Lower leg skin (tissue), 3 donors: ENCODE measurements around the gene CCDC188.

Experiments used
- CTCF ChIP-seq, 3 donors: fragments of 450-650 bp; IDR thresholded peaks; one replicate each; pipeline ENCODE4 v1.5.1; 2016; ENCODE audit warnings: antibody characterized with exemption in 3 of 3, mild to moderate bottlenecking in 3 of 3, moderate library complexity in 2 of 3
- POLR2A ChIP-seq, 2 donors: fragments of 450-650 bp; IDR thresholded peaks; one replicate each; pipeline ENCODE4 v1.6.1; 2016 to 2017; ENCODE audit warnings: antibody characterized with exemption in 2 of 2, mild to moderate bottlenecking in 1 of 2, moderate library complexity in 1 of 2

GRCh38 chr22:20155330-20156041, 4.6 kb upstream of the CCDC188 start:
- TF ChIP-seq POLR2A (IDR thresholded peaks at IDR 0.05) (no peak), CTCF (IDR thresholded peaks at IDR 0.05) (no peak)
